Left lung (tissue), 10 donors: ENCODE data around the gene ITGA1. TPM values are rescaled to one million over a fixed set of nuclear protein-coding genes. Genes with fewer than 3 reads are reported as not detected.
"Not testable (repeated sequence)": the region's sequence is repeated elsewhere in the genome, so short reads cannot be mapped to it uniquely, and the experiment has no call there.

Experiments
- ATAC-seq: fragments of 200-7000 bp; cut with Tn5 transposase; one replicate; pipeline ENCODE4 v1.9.1; 2020; ENCODE audit warnings: moderate library complexity
- DNase-seq, 4 donors: peaks; one replicate each; pipeline ENCODE4 v3.0.0-alpha.2; 2013 to 2020
- H3K27ac ChIP-seq, 2 donors: fragments of 200-600 bp; sonication (generic) in 1 of 2; one replicate each; pipeline versions ENCODE4 v1.5.0 to v1.8.0; 2020 to 2021
- H3K27me3 ChIP-seq, 2 donors: fragments of 200-600 bp; sonication (generic) in 1 of 2; one replicate each; pipeline versions ENCODE4 v1.5.0 to v1.8.0; 2020 to 2021
- H3K36me3 ChIP-seq, 2 donors: fragments of 200-600 bp; sonication (generic) in 1 of 2; one replicate each; pipeline versions ENCODE4 v1.5.0 to v1.8.0; 2020 to 2021
- H3K4me1 ChIP-seq, 2 donors: fragments of 200-600 bp; one replicate each; pipeline ENCODE4 v1.8.0; 2021
- H3K4me3 ChIP-seq, 2 donors: fragments of 200-600 bp; sonication (generic) in 1 of 2; one replicate each; pipeline versions ENCODE4 v1.5.0 to v1.8.0; 2020 to 2021; ENCODE audit warnings: mild to moderate bottlenecking in 1 of 2
- H3K9me3 ChIP-seq, 2 donors: fragments of 200-600 bp; sonication (generic) in 1 of 2; one replicate each; pipeline versions ENCODE4 v1.5.0 to v1.8.0; 2020 to 2021
- CTCF ChIP-seq, 2 donors: fragments of 200-600 bp; sonication (generic) in 1 of 2; IDR thresholded peaks; one replicate each; pipeline versions ENCODE4 v1.5.0 to v1.8.0; 2021; ENCODE audit warnings: antibody characterized with exemption in 2 of 2
- intact Hi-C, 2 donors: fragments of 100-400 bp; cut with DNase I; formaldehyde crosslinking; loops; one replicate each; pipeline versions ENCODE4 v1.11.2 to v1.14.2; 2022
- polyA plus RNA-seq, 6 donors: library from polyadenylated mRNA; unstranded; fragments of 120-200 nt; gene quantifications; one replicate each; pipeline ENCODE4 v1.2.1, GENCODE V29; 2013; ENCODE audit not compliant: insufficient read length in 6 of 6
- total RNA-seq, 2 donors: library from RNA; stranded (reverse); fragmentation: NEBNext Ultra II Directional; extraction: Animal tissue kit (Norgen Biotek cat#: 25700); gene quantifications; one replicate each; pipeline ENCODE4 v1.2.1, GENCODE V29; 2021
- donor health status: DM: no; HTN: yes; CAD: no.
- donor health status: DM: no; HTN: no; CAD: no.

The ITGA1 gene
- total and polyA plus RNA-seq, 8 donors: 67.8 to 127 (median 88.2) TPM

GRCh38 chr5:52811067-52811749 is 23.5 kb downstream of the ITGA1 start:
- peak overlapping the region; percentile 8 to 79 for H3K27ac ChIP-seq
- H3K4me1 ChIP-seq: peaks cover 12 to 51% of the 10 kb centered on the region in 2 donors
- intact Hi-C loops: no loop called here
- TF ChIP-seq CTCF (IDR thresholded peaks at IDR 0.05): no peak
- H3K4me3 ChIP-seq: no peak overlapping the region
- H3K9me3 ChIP-seq: no peaks in the 10 kb centered on the region
- H3K27me3 ChIP-seq: no peaks in the 10 kb centered on the region
- no peaks in the 10 kb centered on the region for H3K36me3 ChIP-seq
- DNase-seq (no peak), ATAC-seq (peak; percentile 53)

GRCh38 chr5:52814352-52815148 is 26.8 kb downstream of the ITGA1 start:
- no peak for ATAC-seq
- intact Hi-C loops: no loop called here

DNA sequence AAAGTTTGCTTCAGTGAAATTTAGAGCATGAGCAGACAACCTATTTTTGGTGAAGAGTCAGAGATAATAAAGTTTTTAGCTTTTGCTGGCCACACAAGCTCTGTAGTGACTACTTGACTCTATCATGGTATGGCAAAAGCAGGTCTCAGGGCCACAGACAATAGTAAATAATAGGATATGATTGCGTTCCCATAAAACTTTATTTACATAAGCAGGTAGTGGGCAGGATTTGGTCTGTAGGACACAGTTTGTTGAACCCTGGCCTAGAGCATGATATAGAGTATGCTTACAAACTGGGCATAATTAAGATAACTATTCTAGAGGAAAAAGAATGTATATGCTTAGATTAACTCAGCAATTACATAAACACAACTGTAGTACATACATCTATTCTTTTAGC is 30.1 kb downstream of the ITGA1 start:
- H3K27ac ChIP-seq: no peak overlapping the region
- no peak for TF ChIP-seq CTCF (IDR thresholded peaks at IDR 0.05)
- intact Hi-C loops: no loop called here

More at GRCh38 chr5:52814352-52815148, 26.8 kb downstream of the ITGA1 start:
- Histone ChIP-seq H3K36me3 (no peaks in the 10 kb centered on the region), H3K4me1 (peaks cover 4 to 26% of the 10 kb centered on the region in 2 donors), H3K9me3 (no peaks in the 10 kb centered on the region), H3K27ac (no peak overlapping the region), H3K4me3 (no peak overlapping the region), H3K27me3 (no peaks in the 10 kb centered on the region)
- no peak for DNase-seq
- TF ChIP-seq CTCF (IDR thresholded peaks at IDR 0.05): no peak

DNA sequence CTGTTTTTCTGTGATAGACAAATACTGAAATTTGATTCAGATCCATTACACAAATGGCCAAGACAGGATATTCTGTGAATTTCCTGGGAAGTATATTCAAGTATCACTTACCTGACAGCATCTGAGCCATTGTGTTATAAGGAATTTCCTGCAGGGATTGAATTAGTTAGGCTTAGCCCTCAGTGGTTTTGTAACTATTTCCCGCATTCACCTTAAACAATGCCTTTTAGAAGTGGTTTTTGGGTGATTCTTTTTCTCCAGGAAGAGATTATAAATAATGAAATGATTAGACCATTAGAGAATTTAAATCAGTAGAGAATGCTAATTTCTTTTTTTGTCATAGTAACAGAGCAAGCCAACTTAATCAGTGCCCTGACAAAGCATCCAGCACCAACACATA is 30.6 kb downstream of the ITGA1 start:
- Histone ChIP-seq H3K4me1 (peaks cover 3 to 4% of the 10 kb centered on the region in 2 donors), H3K4me3 (no peak overlapping the region), H3K36me3 (no peaks in the 10 kb centered on the region), H3K9me3 (no peaks in the 10 kb centered on the region), H3K27ac (no peak overlapping the region), H3K27me3 (no peaks in the 10 kb centered on the region)
- no peak for TF ChIP-seq CTCF (IDR thresholded peaks at IDR 0.05)
- no peak for DNase-seq
- intact Hi-C loops: no loop called here
- no peak for ATAC-seq

More for the DNA sequence above, 30.1 kb downstream of the ITGA1 start:
- Histone ChIP-seq H3K36me3 (no peaks in the 10 kb centered on the region), H3K4me3 (no peak overlapping the region), H3K27me3 (no peaks in the 10 kb centered on the region), H3K9me3 (no peaks in the 10 kb centered on the region), H3K4me1 (peaks cover 3 to 4% of the 10 kb centered on the region in 2 donors)
- ATAC-seq (no peak), DNase-seq (no peak)

DNA sequence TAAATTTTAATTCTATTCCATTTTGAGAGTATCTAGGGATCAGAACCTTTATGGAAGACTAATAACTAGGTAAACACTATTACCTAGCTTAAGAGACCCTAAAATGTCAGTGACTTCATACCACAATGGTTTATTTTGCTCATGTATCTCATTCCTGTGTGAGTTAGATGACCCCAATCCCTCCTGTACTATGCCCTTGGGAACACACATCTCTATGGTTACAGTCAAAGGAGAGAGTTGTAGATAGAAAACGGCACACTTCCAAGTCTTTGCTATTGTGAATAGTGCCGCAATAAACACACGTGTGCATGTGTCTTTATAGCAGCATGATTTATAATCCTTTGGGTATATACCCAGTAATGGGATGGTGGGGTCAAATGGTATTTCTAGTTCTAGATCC is 31.1 kb downstream of the ITGA1 start:
- H3K9me3 ChIP-seq, ATAC-seq, H3K36me3 ChIP-seq, H3K4me1 ChIP-seq, H3K27me3 ChIP-seq, H3K27ac ChIP-seq, DNase-seq, intact Hi-C loops, H3K4me3 ChIP-seq: not testable (repeated sequence)
